ENCODE measurements around the gene SV2C. TPM values are rescaled to one million over a fixed set of nuclear protein-coding genes. Genes with fewer than 3 reads are reported as not detected.

Gene SV2C
- total RNA-seq, 1 donor from 2014 or later = not detected

DNA sequence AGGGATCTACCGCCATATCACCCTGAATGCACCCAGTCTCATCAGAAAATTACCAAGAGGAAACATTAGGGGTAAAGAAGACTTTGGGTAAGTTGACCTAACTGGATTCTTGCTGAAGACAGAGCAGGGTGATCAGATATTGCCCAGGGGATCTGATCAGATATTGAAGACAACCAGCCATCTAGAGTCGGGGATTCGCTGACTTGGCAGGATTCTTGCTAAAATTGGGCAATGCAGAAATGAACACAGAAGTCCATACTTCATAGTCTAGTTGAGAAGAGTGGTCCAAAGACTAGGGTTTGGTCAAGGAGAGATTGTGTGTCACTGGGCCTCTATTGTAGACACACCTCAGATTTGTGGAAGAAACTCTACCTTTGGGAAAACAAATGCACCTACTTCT is 107.2 kb downstream of the SV2C start:
- DNase-seq = no peak
- intact Hi-C loops (cut with DNase I) = no loop called here
- ATAC-seq (ENCODE audit: poor library complexity) = no peak

DNA sequence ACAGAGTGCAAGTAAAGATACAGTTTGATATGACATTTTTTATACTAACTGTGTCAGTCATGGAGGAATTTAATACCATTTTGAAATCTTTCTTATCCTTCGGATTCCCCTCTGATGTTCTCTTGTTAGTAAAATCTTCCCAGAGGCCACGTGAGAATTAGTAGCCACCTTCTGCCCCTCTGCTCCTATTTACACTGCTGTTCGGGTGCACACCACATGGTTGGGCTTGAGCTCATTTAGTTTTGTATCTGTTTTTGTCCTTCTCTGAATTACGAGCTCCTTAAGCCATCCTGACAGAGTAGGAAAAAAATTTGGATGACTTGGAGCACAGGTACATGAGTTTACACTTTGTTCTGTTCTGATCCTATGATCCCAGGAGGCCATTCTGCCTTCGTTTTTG is 109.7 kb downstream of the SV2C start:
- no peak for ATAC-seq (ENCODE audit: poor library complexity)
- intact Hi-C loops (cut with DNase I) = no loop called here
- DNase-seq = no peak

DNA sequence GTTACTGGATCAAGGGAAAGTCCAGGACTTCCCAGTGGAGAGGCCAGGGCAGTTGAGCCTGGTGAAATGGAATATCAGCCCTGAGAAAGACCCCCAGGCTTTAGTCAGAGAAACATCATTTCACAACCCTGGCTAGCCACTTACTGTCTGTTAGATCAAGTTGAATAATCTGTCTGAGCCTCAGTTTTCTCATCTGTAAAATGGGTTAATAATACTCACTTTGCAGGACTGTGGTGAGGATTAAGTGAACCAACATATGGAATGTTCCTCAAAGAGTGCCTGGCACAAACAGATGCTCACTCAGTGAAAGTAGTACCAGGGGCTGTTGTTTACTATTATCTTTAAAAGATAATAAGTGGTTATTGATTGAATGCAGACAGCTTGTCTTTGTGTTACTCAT is 110.5 kb downstream of the SV2C start:
- no peak for DNase-seq
- no peak for ATAC-seq (ENCODE audit: poor library complexity)
- intact Hi-C loops (cut with DNase I) = no loop called here

DNA sequence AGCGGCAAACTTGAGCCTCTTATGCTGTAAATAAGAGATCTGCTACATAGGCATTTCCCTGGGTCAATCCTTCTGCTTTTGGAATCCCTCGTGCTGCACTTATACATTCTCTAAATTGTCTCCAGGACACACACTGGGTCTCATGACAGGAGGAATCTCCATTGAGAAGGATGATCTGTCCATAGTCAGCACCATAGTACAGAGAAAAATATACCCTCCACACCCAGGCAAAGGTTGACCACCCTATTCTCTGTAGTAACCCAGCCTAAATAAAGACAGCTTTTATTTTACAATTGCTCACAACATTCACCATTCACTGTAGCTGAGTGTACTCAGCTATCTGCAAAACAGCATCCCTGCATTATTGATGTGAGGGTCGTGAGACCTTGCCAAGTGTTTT is 111.2 kb downstream of the SV2C start:
- no peak for ATAC-seq (ENCODE audit: poor library complexity)
- no peak for DNase-seq
- intact Hi-C loops (cut with DNase I) = no loop called here

DNA sequence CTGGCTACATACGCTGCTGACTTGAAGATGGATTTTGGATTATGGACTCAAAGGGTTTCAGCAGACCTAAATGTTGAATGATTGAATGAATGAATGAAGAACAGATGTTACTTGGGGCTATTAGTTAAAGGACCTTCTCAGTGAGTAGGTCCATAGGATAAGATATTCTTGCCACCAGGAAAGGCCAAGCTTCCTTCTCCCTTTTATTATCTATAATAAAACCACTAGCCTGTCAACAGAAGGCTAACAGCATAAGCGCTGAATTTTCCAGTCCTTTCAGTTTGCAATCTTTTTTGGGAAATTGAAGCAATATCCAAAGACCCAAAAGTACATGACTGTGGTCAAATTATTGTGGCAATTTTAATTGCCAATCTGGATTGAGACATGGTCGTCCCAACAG is 113.3 kb downstream of the SV2C start:
- no peak for ATAC-seq (ENCODE audit: poor library complexity)

DNA sequence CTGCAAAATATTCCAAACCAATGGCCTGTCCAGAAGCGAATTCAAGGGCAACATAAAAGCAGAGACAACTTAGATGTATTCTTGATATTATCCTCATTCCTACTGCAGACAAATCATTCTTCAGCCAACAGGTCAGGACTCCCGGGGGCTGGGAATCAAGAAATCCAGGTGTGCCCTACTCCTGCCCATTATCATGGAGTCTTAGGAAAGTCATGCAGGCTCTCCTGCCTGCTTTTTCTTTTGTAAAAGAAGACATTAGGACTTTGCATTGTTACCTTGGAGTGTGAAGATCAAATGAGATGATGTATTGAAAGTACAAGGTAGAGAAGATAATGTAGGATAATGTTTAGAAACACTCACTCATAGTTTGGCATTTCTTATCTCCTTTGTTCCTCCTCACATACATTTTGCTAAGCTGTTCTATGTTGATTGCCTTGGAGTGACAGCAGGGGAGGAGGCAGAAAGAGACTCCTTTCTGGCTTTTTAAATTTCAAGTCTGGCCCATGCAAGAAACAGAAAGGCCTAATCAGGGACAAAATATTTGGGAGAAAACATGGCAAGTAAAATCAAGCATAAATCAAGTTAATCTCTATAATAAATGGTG is 113.8 kb downstream of the SV2C start:
- intact Hi-C loops (cut with DNase I) = no loop called here
- DNase-seq (no peak), ATAC-seq (ENCODE audit: poor library complexity) (no peak)

More for the DNA sequence above, 113.3 kb downstream of the SV2C start:
- no peak for DNase-seq
- intact Hi-C loops (cut with DNase I) = no loop called here

DNA sequence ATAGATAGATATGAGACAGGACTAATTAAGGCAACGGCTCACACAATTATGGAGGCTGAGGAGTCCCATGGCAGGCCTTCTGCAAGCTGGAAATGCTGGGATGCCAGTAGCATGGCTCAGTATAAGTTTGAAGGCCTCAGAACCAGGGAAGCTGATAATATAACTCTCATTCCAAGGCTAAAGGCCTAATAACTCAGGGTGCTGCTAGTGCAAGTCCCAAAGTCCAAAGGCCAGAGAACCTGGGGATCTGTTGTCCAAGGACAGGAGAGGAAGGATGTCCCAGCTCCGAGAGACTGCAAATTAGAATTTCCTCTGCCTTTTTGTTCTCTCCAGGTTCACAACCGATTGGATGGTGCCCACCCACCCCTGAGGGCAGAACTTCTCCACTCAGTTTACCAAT is 114.5 kb downstream of the SV2C start:
- no peak for ATAC-seq (ENCODE audit: poor library complexity)

DNA sequence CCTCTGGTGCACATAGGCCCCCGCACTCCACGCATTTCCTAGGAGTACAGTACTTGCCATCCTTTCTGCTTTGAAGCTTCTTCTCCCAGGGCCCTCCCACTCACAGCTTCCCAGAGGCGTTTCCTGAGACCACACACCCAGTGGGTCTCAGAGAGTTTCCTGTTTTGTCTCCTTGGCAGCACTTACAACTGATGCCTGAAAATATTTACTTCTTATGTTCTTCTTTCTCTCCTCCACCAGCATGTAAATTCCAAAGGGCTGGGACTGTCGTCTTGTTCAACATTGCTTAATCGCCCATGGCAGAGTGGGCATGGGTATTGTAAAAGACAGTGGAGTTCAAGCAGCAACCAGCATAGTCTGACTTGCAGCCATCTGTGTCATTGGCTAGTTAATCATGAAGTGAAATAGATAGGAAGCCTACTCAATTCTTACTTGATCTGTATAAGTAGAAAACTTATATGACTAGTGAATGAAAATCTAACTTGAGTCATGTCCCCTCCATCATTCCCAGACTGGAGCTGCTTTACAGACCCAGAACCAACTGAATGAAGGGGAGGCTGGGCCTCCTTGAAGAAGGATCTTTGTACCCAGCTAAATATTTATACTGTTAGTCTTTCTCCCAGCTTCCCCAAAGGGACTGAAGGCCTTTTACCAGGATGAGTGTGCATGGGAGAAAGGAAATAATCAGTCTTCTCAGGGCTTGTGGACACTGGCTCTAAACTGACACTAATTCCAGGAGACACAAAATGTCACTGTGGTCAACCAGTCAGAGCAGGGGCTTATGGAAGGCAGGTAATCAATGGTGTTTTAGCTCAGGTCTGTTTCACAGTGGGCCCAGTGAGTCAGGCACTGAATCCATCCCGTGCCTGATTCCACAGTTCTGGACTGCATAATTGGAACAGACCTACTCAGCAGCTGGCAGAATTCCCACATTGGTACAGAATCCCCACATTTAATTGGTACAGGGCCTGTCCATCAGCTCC is 116.4 kb downstream of the SV2C start:
- intact Hi-C loops (cut with DNase I) = no loop called here
- DNase-seq = no peak
- ATAC-seq (ENCODE audit: poor library complexity) = no peak

More for the DNA sequence above, 114.5 kb downstream of the SV2C start:
- intact Hi-C loops (cut with DNase I) = no loop called here
- DNase-seq = no peak

DNA sequence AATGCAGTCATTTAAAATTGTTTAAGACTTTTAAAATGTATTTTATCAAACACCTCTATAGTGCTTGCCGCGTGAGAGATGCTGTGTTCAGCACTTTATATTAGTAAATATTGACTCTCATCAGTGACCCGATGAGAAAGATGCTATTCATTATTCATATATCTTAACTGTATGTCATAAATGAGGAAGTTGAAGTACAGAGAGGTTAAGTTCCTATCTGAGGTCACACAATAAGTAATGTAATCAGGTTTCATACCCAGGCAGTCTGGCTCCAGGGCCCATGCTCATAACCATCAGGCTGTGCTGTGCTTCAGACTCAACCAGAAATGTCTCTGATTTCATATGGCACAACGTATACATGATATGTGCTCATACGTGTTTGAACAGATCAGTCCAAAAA is 119.0 kb downstream of the SV2C start:
- DNase-seq (no peak), ATAC-seq (ENCODE audit: poor library complexity) (no peak)
- intact Hi-C loops (cut with DNase I) = no loop called here

DNA sequence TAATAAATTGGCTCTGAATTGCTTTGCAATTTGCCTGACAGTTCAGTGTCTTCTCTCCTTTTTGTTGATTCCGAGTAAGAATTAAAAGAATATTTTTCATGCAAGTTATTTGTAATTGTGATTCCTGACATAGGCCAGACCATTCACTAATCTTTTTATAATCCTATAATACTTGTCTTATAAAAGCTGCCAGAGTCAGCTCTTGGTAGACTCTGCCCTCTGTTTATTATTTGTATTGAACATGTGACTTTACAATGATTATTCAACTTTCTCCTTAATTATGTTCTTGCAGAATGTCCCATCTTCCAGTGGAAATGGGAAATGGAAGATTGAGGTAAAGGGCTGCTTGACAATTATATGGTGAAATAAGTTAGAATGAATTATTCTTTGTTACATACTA is 121.0 kb downstream of the SV2C start:
- intact Hi-C loops (cut with DNase I) = no loop called here
- DNase-seq (no peak), ATAC-seq (ENCODE audit: poor library complexity) (no peak)

DNA sequence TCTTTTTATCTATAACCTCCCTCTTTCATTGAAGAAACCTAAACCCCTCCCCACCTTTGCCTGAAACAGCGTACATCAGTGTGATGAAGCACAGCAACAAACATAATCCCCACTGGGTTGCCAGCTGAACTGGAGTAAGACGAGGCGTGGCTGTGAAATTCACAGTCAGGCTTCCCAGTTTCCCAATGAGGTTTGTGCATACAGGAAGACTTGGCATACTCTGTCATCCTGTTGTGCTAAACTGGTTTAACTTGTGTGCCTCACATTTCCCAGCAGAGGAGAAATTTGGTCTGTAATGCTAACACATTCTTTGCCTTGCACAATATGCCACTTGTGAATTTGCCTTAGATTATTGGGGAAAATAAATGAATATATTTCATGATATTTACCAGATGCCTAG is 121.5 kb downstream of the SV2C start:
- no peak for DNase-seq
- intact Hi-C loops (cut with DNase I) = no loop called here
- ATAC-seq (ENCODE audit: poor library complexity) = no peak

DNA sequence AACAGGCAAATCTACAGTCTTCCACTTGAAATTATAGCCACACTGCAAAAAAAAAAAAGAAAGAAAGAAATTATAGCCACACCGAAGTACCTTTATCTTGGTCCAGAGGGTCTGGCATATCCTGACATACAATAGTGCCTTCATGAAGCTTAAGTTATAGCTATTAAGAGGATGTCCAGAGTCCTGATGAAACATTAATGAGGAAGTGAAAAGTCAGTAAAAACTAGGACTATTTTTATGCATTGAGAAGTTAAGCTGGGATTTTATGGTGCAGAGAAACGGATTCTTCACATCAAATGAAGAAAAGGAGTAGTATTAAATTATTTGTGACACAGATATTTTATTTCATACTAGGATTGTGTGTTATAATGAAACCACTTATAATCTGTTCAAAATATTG is 123.9 kb downstream of the SV2C start:
- DNase-seq (no peak), ATAC-seq (ENCODE audit: poor library complexity) (no peak)
- intact Hi-C loops (cut with DNase I) = no loop called here

DNA sequence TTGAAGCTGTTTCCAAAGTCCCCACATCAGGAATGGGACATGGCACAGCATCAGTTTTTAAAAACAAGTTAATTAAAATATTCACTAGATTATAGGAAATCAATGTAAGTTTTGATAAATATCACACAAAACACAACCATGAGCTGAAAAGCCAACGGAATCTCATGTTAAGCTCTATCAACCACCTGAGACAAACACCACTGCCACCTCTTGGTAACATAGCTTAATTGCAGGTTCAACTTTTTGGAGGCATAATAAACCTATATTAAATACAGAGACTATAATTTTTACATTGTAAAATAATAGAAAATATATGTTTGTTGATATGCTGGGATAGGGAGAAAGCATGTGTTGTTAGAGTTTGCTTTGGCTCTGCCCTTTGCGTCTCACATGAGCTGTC is 126.1 kb downstream of the SV2C start:
- intact Hi-C loops (cut with DNase I) = no loop called here
- ATAC-seq (ENCODE audit: poor library complexity) = no peak
- DNase-seq = no peak

DNA sequence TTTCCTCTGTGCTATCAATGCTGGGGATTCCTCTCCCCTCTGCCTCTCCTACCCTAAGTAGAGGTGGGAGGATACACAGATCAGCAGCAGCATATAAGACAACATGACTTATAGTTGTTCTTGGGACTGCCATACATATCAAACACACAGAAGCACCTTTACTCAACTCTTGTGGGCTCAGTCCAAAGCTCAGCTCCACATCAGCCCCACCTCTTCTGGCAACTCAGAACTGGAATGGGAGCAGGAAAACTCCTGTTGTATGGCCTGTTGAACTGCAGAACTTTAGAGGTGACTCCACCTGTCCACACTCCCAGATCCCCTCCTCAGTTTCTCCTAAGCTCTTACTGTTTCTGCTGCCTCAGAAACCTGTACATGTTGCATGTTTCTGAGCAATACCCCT is 127.8 kb downstream of the SV2C start:
- DNase-seq (no peak), ATAC-seq (ENCODE audit: poor library complexity) (no peak)
- intact Hi-C loops (cut with DNase I) = no loop called here

DNA sequence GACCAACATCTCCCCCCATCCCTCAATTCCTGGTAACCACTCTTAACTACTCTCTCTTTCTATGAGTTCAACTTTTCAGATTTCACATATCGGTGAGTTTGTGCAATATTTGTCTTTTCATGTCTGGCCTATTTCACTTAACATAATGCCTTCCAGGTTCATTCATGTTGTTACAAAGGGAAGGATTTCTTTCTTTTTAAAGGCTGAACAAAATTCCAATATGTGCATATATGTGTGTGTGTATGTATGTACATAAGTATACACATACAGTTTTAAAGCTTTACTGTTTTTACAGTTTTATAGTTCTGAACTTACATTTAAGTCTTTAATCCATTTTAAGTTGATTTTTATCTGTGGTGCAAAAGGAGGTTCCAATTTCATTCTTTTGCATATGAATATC is 130.7 kb downstream of the SV2C start:
- DNase-seq (no peak), ATAC-seq (ENCODE audit: poor library complexity) (no peak)
- intact Hi-C loops (cut with DNase I) = no loop called here

DNA sequence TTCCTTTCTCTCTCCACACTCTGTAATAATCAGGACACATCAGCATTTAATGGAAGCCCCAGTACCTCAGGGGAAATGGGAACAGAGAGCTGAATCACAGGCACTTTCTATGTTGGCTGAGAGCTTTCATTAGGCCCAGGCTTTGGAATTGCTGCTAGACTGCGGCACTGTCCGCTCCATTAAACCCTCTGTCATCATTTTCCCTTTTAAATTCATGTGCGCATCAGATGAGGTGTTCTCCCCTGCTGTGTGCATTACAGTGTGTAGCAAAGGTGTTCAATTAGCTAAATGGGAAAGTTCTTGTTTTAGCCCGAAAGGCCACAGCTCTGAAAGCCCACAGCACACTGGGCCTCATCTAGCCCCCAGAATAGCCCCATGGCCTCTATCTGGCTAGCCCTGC is 133.6 kb downstream of the SV2C start:
- no peak for DNase-seq
- intact Hi-C loops (cut with DNase I) = no loop called here
- no peak for ATAC-seq (ENCODE audit: poor library complexity)

DNA sequence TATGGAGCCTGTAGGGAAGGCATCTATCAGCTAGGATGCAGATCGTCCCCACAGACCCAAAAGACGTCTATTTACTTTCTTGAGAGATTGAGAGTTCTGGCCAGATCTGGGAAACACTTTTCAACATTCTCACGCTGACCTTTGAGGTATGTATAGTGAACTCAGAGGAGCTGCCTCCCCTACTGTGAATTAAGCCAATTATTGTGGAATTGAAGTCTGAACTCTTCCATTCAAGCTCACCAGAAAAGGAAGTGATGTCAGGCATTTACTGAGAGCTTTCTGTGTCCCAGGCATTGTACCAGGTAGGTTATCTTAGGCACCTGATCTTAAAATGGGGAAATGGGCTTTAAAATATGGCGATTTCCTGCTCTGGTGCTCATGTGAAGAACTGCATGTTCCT is 136.5 kb downstream of the SV2C start:
- DNase-seq (no peak), ATAC-seq (ENCODE audit: poor library complexity) (no peak)
- intact Hi-C loops (cut with DNase I) = no loop called here

DNA sequence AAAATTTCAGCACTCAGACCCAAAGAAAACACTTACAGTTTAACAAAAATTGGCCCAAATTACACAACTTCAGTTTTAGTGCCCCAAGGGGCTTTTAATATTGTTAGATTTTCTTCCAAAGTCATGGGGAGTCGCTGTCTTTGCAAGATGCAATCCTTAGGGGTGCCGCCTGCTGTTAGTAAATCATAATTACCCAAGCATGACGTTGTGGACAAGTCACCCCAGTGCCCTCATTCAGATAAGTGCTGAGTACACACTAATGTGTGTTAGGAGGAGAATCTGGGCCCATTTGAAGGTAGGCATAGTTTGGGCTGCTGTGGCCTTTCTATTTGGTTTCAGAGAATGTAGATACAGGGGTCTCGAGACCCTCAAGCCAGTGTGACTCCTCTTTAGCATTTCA is 138.1 kb downstream of the SV2C start:
- ATAC-seq (ENCODE audit: poor library complexity) (no peak), DNase-seq (no peak)
- intact Hi-C loops (cut with DNase I) = no loop called here

DNA sequence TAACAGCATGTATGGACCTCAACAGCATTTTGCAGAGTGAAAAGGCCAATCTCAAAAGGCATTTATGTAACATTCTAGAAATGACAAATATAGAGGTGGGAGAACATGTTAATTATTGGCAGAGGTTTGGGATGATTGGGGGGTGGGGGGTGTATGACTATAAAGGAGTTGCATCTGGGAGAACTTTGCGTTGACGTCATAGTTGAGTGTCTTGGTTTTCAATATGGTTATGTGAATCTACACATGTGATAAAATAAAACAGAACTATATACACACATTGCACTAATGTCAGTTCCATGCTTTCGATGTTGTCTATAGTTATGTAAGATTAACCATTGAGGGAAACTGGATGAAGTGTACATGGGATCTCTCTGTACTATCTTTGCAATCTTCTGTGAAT is 139.1 kb downstream of the SV2C start:
- DNase-seq (no peak), ATAC-seq (ENCODE audit: poor library complexity) (no peak)
- intact Hi-C loops (cut with DNase I) = no loop called here

DNA sequence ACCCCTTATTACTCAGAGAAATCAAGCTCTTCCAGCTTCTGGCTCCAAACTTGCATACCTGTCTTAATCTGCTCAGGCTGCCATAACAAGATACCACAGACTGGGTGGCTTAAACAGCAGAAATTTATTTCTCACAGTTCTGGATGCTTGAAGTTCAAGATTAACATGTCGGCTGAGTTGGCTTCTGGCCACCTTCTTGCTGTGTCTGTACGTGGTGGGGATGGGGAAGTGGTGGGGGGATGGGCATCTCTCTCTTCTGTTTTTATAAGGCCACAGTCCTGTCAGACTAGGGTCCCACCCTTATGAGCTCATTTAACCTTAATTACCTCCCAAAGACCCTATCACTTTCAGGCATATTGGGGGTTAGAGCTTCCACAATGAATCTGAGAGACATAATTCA is 140.5 kb downstream of the SV2C start:
- ATAC-seq (ENCODE audit: poor library complexity) (no peak), DNase-seq (no peak)
- intact Hi-C loops (cut with DNase I) = no loop called here
